Stimulated activated CD4-positive, alpha-beta T cell treated with anti-CD3 and anti-CD28 coated beads, Interleukin-1b, Interleukin-23, amount 100 ng/mL, for 1 hour (primary cell): ENCODE data around the gene BPIFB6.

Experiments used
- DNase-seq, 2 donors: peaks; one replicate each; pipeline ENCODE4 v3.0.0-alpha.2; 2020; ENCODE audit warnings: low read depth in 2 of 2

Gene BPIFB6, protein sequence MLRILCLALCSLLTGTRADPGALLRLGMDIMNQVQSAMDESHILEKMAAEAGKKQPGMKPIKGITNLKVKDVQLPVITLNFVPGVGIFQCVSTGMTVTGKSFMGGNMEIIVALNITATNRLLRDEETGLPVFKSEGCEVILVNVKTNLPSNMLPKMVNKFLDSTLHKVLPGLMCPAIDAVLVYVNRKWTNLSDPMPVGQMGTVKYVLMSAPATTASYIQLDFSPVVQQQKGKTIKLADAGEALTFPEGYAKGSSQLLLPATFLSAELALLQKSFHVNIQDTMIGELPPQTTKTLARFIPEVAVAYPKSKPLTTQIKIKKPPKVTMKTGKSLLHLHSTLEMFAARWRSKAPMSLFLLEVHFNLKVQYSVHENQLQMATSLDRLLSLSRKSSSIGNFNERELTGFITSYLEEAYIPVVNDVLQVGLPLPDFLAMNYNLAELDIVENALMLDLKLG

DNA sequence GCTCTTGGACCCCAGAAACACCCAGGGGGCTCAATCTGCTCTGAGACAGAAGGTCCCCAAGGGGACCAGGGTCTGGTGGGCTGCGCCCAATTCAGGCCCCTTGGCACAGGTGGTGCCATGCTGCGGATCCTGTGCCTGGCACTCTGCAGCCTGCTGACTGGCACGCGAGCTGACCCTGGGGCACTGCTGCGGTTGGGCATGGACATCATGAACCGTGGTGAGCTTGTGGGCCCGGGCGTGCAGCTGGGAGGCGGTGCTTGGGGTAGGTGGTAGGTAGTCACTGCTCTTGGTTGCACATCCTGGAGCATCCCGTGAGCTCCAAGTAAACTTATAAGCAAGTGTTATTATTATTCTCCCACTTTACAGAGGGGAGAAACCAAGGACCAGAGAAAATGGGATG lies at the start of gene BPIFB6:
Gene BPIFB6 (plus strand): TSS at position 118 of the 400 bp plus-strand sequence. CDS start 0 bp downstream, at position 118.
- no peak for DNase-seq

DNA sequence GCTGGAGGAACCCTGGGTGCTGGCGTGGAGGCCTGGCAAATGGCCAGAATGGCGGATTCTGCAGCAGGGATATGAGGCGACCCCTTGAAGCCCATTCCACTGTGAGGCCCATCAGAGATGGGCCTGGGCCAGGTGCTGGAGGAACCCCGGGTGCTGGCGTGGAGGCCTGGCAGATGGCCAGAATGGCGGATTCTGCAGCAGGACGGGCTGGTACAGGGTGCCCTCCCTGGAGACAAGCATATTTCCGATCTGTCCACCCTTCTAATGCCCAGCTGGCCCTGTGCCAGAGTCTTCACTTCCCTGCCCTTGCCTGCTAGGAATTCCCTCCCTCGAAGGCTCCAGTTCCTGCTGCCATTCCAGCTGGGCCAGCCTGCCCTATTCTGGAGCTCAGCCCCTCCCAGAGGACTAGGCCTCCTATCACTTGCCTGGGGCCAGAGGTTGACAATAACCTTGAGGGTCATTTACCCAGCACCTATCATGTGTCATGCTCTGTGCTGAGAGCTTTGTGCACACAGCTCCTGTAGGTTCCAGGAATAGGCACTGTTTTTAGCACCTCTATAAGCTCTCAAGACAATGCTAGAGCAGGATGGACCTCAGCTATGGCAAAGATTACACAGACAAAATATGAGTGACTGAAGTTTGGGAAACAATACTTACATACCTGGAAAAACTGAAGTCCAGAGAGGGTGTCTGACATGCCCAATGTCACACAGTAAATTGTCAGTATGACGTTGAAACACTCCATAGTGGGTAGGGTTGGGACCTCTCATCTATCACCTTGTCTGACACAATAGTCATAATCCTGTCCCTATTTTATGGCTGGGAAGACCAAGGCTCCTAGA lies 48.6 kb upstream of the BPIFB6 start:
- DNase-seq, result no peak

DNA sequence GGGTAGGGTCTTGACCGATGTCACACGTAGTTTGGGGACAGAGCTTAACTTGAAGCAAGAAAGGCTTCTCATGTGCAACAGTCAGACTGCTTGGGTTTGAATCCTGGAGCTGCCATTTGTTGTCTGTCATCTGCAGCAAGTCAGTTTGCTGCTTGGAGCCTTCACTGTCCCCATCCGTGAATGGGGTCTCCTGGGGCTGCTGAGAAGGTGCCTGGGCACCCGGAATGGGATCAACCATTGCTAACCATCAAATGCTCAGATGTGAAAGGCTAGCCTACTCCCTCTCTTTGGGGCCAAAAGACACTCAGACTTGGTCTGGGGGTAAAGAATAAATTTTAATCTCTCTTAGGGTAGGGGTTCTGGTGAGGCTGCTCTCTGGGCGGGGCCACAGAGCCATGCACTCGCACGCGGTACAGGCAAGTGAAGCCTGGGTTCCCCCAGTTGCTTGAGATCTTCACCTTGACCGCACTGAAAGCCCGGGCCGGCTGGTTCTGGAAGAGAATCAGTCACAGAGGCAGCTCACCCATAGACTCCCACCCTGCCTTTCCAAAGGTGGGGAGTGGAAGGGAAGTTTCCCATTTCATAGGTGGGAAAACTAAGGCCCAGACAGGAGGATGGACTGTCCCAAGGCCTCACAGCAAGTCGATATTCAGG lies 47.9 kb upstream of the BPIFB6 start:
- DNase-seq, result no peak

DNA sequence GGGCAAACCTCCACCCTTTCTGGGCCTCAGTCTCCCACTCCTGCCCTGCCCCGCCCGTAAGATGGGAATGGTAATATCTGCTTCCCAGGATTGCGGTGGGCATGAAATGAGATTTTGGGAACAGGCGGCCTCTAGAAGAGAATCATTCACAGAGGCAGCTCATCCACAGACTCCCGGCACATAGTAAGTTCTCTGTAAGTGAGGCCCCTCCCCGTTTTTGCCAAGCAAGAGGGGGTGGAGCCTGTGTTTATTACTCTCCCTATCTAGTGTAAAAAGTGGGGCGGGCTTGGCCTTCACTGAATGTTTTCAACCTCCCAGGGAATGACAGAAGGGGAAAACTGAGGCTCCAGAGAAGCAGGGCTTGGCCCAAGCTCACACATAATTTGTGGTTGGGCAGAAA lies 47.3 kb upstream of the BPIFB6 start:
- DNase-seq, result no peak

DNA sequence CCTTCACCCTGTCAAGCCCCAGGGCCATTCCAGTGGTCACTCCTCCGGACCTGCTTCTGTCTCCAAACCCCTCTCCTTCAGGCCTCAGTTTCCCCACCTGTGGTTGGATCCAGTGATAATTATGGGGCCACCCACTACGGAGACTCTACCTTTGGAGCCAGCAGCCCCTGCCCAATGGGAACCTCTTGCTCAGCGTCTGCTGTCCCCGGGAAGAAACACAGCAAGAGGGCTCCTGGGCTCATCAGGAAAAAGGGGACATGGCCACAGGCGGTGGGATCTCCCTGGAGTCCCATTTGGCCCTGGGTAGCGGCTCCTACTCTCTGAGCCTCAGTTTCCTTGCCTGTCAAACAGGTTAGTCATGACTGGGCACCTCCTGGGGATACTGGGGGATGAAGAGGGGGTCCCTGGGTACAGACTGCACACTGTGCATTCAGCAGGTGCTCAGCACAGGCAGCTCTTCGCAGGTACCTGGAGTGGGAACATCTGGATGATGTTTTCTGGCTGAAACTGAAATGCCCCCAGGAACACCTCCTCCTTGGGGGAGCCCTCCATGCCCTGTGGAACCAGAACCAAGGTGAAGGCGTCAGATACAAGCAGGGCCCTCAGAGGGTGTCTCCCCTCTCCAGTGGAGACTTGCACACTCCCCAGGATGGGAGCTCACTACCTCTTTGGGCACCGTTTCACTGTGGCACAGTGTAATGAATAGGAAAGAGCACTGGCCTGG lies 46.7 kb upstream of the BPIFB6 start:
- no peak for DNase-seq

DNA sequence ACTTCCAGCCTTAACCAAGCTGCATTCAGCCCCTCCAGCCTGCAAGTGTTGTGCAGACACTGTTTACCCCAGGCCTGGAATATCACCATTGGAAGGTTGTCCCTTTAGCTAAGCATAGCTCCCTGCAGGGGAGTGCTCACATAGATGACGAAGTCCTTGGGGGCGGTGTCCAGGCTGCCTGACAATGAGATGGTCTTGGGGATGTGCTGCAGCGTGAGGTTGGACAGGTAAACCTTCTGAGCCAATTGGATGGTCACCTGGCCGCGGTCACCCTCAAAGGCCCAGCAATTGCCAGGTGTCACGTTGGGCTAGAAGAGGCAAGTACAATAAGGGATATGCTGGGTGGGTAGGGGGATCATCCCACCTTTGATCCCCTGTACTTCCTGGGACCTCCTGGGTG lies 45.9 kb upstream of the BPIFB6 start:
- DNase-seq, result no peak

DNA sequence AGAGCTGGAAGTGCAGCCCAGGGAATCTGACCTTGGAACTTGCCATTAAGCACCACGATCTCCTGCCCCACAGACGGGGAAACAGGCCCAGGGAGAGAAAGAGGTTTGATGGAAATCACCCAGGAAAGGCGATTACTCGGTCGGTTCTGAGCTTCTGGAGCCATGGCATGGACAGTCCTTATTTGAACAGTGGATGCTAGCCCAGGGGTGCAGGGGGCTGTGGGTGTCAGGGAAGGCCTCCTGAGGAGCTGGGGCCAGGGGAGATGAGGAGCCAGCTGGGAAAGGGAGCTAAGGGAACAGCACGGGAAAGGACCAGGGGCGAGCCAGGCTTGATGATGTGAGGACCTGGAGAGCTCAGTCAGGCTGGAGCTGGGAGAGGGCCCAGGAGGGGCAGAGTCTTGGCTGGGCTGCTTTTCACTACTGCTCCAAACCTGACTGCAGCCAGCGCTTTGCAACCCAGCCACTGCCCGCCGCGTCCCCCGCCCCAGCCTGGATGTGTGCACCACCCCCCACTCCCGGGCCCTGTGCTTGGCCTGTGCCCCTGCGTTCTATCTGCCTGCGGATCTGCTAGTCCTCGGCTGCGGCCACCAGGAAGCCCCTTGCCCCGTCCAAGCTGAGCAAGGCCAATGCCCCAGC lies 45.0 kb upstream of the BPIFB6 start:
- DNase-seq, result no peak

DNA sequence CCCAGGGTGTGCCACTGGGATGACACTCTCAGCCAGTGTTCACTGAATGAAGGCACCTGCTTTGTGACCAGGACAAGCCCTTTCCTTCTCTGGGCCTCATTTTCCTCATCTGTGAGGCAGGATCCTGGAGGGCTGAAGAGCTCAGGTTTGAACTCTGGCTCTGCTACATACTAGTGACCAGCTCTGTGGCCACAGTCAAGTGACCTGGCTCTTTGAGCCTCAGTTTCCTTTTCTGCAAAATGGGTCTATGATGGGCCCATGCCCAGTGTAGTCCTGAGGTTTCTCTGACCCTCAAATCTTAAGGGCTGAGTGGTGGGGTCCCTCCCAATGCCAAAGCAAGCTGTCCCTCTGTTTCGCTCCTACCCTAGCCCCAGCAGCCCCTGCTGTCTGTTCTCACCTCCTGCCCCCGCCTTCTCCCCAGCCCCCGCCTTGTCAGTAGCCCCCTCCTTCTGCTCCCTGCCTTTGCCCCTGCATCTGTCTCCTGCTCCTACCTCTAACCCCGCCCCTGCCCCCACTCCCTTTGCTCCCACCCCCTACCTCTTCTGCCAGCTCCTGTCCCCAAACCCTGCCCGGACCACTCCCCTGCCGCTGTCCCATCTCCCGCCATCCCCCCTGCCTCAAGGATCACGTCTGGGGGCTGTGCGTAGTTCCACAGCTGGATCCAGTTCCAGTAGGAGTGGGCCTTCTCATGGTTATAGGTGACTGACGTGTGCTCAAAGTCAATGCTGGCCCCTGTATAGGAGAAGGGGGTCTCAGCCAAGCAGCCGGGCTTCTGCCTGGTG lies 44.2 kb upstream of the BPIFB6 start:
- no peak for DNase-seq

DNA sequence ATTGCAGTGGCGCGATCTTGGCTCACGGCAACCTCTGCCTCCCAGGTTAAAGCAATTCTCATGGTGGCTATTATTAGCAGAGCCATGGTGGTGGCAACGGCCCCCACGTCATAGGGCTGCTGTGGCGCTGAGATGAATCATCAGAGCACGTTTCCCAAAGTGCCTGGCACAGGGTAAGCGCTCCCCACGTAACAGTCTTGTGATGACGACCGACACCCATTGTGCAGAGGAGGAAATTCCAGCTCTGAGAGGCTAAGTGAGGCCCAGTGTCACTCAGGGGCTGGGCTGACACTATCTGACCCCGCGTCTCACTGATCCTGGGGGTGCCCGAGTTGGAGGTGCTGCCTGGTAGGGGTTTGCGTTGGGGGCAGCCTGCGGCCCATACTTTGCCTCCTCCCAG lies 43.4 kb upstream of the BPIFB6 start:
- DNase-seq, result no peak

DNA sequence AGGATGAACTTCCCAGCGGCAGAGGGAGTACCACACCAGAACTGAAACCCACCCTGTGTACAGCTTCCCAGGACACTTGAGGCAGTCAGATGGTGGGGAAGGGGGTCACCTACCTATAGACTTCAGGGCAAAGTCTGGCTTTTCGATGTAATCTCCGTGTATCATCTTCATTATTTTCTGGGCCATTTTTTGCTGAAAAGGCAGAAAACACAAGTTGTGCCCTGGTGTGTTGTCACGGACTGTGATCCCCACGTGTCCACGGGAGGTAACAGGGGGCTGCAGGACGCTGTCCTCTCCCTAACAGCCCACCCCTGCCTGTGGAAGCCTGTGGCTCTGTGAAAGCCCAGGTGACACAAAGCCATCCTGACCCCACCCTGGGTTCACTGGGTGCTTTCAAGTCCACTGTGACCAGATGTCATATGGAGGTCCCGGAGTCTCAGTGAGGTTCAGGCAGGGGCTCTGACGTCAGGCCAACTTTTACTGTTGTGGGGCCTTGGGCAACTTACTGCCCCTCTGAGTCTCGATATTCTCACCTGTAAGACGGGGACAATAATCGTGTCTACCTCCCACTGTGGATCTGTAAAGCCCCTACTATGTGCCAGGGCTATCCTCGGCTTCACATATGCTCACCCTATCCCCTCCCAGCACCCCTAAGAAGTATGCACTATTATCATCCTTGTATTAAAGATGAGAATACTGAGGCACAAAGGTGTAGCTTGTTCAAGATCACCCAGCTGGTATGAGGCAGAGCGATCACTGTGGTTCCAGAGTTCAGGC lies 41.8 kb upstream of the BPIFB6 start:
- DNase-seq, result no peak

DNA sequence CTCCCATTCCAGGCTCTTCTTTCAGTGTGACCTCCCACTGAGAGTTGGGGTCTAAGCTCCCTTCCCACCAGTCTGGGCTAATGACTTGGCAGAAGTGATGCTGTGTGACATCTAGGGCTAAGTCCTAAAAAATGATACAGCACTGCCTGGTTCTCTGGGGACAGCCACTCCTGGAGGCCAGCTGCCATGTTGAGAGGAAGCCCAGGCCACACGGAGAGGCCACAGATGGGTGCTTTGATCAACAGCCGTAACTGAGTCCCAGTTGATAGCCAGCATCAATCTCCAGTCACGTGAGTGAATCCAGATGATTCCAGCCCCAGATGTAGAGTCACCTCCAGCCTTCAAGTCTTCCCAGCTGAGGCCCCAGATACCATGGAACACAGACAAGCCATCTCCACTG lies 41.0 kb upstream of the BPIFB6 start:
- DNase-seq, result no peak

DNA sequence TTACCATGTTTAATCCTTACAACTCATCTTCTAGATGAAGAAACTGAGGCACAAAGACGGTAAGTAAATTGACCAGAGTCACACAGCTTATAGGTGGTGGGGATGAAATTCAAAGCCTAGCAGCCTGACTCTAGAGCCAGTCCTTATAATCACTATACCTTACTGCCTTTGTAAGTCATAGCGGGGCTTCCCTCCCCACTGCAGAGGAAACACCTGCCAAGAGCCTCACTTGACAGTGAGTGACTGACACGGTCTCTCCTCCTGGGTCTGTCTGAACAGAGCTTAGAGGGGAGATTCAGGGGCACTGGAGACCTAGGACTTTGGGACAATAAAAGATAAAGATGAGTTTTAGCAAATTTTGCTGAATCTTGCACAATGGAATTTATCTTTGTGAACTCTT lies 40.1 kb upstream of the BPIFB6 start:
- no peak for DNase-seq

DNA sequence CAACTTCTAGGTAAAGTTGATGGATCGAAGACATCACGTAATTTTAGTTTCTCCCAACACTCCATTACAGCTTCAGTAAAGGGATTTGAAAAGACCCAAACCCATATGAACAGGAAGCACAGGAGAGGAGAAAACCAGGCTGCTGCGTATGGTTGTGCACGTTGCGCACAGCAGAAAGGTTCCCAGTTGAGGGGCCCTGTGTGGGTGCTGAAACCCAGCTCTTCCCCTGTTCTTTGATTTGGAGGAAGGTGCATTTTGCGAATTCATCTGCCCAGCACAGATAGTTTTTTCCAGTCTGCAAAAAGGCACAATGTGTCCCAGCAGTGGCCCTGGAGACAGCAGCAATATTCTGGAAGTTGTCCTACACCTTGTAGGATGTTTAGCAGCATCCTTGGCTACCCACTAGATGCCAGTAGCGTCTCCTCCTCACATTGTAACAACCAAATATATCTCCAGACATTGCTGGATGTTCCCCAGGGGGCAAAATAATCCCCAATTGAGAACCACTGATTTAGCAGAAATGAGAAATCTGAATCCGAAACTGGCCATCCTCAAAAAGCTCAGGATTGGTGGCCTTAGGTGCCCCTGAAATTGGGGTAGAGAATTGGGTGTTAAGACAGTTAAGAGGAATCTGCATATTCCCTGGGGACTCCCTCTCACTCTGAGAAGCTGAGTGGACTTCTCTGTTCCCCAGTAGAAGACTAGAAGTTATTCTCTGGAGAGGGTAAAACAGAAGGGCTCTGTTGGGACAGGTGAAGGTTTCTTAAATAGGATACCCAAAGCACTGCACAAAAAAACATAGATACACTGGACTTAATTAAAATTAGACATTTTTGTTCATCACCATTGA lies 39.4 kb upstream of the BPIFB6 start:
- no peak for DNase-seq

DNA sequence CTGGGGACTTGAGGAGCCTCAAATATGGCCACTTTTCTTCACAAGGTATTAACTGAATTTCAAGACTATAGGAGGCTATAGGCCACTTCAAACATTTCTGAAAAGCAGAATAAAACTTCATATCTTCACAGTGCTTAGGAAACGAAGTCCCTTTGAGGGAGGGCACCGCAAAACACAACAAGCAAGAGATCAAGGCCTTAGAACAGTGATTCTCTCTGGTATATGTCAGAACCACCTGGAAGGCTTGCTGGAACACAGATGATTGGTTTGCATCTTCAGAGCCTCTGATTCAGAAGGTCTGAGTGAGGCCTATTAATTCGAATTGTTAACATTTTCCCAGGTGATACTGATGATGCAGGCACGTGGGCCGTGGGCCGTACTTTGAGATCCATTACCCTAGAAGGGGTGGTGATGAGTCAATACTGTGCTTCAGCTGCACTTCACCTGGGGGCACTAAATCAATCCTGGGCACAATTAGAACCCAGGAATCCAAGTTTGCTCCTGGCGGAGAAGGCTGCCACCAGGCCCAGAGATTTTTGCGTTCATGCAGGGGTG lies 37.9 kb upstream of the BPIFB6 start:
- no peak for DNase-seq

DNA sequence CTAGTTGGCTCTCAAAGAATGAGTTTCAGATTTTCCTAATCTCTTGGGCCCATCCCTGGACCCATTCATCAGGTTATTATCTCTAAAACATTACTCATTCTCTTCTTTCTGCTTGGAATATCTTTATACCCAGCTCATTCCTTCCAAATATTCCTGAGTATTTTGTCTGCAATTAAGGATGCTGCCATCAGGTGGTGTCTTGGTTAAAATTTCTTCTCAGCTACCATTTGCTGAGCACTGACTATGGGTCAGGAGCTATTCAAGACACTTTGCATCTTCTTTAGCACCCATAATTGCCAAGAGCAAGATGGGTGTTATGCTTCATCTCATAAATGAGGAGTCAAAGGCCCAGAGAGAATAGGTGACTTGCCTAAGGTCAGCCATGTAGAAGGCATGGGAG lies 35.6 kb upstream of the BPIFB6 start:
- DNase-seq, result no peak

DNA sequence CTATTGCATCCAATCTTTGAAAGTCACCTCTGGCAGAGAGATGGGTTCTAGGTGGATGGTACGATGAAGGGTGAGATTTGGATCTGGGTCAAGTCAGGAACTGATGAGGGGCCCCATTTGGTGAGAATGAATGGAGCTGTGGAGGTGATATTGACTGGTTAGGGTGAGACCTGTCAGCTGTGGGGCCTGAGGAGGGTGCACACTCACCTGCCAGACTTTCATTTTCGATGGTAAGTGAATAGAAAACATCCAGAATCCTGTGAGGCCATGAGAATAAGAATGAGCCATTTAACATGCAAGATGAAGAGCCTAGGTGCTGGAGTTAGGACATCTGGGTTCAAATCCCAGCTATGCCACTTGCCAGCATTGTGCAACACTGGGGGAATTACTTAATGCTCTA lies 34.0 kb upstream of the BPIFB6 start:
- DNase-seq, result no peak

DNA sequence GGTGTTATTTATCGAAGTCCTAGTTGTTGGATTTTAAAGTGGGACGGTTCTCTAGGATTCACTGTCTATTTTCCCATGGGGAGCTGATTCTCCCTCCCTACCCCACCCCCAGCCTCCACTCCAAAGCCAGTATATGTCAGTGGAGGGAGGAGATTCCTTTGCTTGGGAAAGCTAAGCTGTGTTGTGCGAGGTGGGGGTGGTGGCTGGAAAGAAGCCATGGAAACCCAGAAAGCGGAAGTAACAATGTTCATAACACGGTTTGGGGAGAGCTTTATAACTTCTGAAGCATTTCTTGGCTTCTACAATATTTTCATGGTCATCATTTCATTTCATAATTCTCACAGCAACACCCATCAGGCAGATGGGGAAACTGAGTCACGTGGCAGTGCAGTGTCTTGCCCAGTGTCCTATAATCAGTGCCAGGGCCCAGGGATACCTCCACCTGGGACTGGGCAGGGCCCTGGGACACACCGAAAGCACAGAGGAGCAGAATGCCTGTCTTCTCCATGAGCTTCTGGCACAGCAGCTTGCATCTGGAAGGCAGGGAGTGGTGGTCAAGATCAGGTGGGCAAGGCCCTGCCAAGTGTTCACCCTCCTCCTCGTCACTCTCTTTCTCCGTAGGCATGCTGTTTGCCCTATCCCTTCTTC lies 31.7 kb upstream of the BPIFB6 start:
- DNase-seq, result no peak
